ENCODE results near the gene MYT1.

DNA sequence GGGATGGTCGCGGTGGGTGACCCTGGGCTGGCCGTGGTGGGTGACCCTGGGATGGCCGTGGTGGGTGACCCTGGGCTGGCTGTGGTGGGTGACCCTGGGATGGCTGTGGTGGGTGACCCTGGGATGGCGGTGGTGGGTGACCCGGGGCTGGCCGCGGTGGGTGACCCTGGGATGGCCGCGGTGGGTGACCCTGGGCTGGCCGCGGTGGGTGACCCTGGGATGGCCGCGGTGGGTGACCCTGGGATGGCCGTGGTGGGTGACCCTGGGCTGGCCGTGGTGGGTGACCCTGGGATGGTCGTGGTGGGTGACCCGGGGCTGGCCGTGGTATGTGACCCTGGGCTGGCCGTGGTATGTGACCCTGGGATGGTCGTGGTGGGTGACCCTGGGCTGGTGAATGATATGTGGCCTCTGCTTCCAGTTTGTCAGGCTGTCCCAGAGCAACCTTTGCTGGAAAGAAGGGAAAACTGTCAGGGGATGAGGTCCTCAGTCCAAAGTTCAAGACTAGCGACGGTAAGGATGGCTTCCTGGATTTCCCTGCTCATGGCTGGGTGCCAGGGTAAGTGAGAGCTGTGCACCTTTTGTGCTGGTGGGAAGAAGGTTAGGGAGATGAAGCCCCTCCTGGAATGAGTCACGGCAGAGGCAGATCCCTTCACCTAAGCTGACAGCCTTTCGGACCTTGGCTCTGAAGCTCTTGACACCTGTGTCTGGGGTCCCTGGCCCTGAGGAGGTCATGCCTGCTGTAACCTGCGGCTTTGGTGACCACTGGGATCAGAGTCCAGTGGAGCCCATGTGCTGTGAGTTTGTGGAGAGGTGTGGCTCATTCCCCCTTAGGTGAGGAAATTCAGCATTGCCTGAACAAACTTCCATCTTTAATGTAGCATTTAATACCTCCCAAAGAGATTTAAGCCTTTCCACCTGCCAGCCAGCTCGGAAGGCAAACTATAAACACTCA, 72.2 kb downstream of the MYT1 start:
- TF ChIP-seq, protein P1, sequence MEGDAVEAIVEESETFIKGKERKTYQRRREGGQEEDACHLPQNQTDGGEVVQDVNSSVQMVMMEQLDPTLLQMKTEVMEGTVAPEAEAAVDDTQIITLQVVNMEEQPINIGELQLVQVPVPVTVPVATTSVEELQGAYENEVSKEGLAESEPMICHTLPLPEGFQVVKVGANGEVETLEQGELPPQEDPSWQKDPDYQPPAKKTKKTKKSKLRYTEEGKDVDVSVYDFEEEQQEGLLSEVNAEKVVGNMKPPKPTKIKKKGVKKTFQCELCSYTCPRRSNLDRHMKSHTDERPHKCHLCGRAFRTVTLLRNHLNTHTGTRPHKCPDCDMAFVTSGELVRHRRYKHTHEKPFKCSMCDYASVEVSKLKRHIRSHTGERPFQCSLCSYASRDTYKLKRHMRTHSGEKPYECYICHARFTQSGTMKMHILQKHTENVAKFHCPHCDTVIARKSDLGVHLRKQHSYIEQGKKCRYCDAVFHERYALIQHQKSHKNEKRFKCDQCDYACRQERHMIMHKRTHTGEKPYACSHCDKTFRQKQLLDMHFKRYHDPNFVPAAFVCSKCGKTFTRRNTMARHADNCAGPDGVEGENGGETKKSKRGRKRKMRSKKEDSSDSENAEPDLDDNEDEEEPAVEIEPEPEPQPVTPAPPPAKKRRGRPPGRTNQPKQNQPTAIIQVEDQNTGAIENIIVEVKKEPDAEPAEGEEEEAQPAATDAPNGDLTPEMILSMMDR (IDR thresholded peaks at IDR 0.05; ENCODE audit: low read length) = no peak
- no peak for TF ChIP-seq EZH2phosphoT487 (IDR thresholded peaks at IDR 0.05; ENCODE audit: low read length)
